Measurements from ENCODE around the gene FUT8.
"Not testable (repeated sequence)": the region's sequence is repeated elsewhere in the genome, so short reads cannot be mapped to it uniquely, and the experiment has no call there.

DNA sequence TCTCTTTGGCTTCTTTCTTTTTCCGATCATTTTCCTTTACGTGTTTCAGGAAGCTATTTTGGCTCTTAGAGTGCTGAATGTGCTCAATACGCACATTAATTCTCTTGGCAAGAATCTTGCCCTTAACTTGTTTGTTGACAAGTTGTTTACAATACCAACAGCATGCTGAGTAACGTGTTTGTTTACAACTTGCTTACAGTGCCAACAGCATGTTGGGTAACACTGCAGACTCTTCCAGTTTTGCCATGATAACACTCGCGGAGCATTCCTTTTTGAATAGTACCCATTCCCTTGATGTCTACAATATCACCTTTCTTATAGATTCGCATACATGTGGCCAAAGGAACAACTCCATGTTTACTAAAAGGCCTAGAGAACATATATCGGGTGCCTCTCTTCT, 55.4 kb downstream of the FUT8 start:
- TF ChIP-seq, protein P1, sequence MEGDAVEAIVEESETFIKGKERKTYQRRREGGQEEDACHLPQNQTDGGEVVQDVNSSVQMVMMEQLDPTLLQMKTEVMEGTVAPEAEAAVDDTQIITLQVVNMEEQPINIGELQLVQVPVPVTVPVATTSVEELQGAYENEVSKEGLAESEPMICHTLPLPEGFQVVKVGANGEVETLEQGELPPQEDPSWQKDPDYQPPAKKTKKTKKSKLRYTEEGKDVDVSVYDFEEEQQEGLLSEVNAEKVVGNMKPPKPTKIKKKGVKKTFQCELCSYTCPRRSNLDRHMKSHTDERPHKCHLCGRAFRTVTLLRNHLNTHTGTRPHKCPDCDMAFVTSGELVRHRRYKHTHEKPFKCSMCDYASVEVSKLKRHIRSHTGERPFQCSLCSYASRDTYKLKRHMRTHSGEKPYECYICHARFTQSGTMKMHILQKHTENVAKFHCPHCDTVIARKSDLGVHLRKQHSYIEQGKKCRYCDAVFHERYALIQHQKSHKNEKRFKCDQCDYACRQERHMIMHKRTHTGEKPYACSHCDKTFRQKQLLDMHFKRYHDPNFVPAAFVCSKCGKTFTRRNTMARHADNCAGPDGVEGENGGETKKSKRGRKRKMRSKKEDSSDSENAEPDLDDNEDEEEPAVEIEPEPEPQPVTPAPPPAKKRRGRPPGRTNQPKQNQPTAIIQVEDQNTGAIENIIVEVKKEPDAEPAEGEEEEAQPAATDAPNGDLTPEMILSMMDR (IDR thresholded peaks at IDR 0.05), result not testable (repeated sequence)
- not testable (repeated sequence) for TF ChIP-seq EZH2 (IDR thresholded peaks at IDR 0.05; ENCODE audit: borderline replicate concordance, insufficient read depth, low read depth, low read length, poor library complexity, severe bottlenecking)
